K562 (cell line): ENCODE data around the gene TAMALIN. TPM values are rescaled to one million over a fixed set of nuclear protein-coding genes. Genes with fewer than 3 reads are reported as not detected.

Experiments
- ATAC-seq: fragments of 200-7000 bp; cut with Tn5 transposase; 3 replicates; pipeline ENCODE4 v1.9.1; 2020; ENCODE audit warnings: moderate library complexity
- BruUV-seq: library from RNA; stranded (reverse); fragments of 400-500 nt; replicated peaks from 2 replicates; lab custom pipeline; 2021; lab: Mats Ljungman, UMichigan
- CTCF ChIA-PET: fragments of 300-600 bp; formaldehyde crosslinking; extraction: SDS; loops from one replicate; lab custom pipeline; 2021; ENCODE audit warnings: low intra/inter-chr PET ratio; lab: Yijun Ruan, JAX
- POLR2A ChIA-PET: fragments of 300-600, 350-650 bp; sonication (Branson Sonifier 250); formaldehyde crosslinking; extraction: SDS; loops from one replicate; lab custom pipeline; 2021; ENCODE audit warnings: antibody characterized with exemption, inconsistent platforms; lab: Yijun Ruan, JAX
- DNase-seq, 4 experiments: peaks; one replicate each; pipeline versions ENCODE4 v3.0.0 to v3.0.0-alpha.2; 2011 to 2018; ENCODE audit warnings: low spot score in 3 of 4, mixed read lengths in 3 of 4; ENCODE audit errors: extremely low read depth in 1 of 4
- FAIRE-seq: peaks from 2 replicates; lab custom pipeline; 2011; peaks lifted over from hg19 to GRCh38; lab: Jason Lieb, UNC
- H2AFZ ChIP-seq: 2 replicates; pipeline ENCODE4 v1.6.0; 2011; ENCODE audit warnings: low read depth, low read length, control low read depth, inconsistent platforms
- H3K27ac ChIP-seq: fragments of 200-600 bp; 3 replicates; pipeline ENCODE4 v1.8.0; 2011; ENCODE audit warnings: low read depth, mild to moderate bottlenecking, control low read depth, inconsistent platforms, low read length, moderate library complexity, mixed read lengths; ENCODE audit errors: extremely low read depth
- H3K27me3 ChIP-seq, 2 experiments: fragments of 300-600 bp in 1 of 2; 2 replicates in 1 of 2; 3 replicates in 1 of 2; pipeline versions ENCODE4 v1.6.0 to v1.8.0; 2011; ENCODE audit warnings: inconsistent platforms in 2 of 2, low read length in 2 of 2, mild to moderate bottlenecking in 1 of 2, mixed read lengths in 1 of 2, moderate library complexity in 1 of 2; ENCODE audit not compliant: control insufficient read depth in 2 of 2, insufficient read depth in 2 of 2
- H3K36me3 ChIP-seq: fragments of 300-600 bp; 3 replicates; pipeline ENCODE4 v1.8.0; 2011; ENCODE audit warnings: mild to moderate bottlenecking, low read length, inconsistent platforms; ENCODE audit not compliant: control insufficient read depth, insufficient read depth
- H3K4me1 ChIP-seq, 2 experiments: fragments of 200-600 bp in 1 of 2; replicated peaks in 1 of 2; 2 replicates in 1 of 2; 3 replicates in 1 of 2; pipeline versions ENCODE4 v1.5.1 to v1.8.0; 2011; ENCODE audit warnings: inconsistent platforms in 2 of 2, low read length in 2 of 2, mild to moderate bottlenecking in 1 of 2, mixed read lengths in 1 of 2, moderate library complexity in 1 of 2; ENCODE audit not compliant: control insufficient read depth in 2 of 2, insufficient read depth in 2 of 2
- H3K4me2 ChIP-seq: 2 replicates; pipeline ENCODE4 v1.6.1; 2011; ENCODE audit warnings: low read length, control low read depth, inconsistent platforms, mixed read lengths; ENCODE audit not compliant: insufficient read depth
- H3K4me3 ChIP-seq: fragments of 200-600 bp; sonication (generic), shearing (Covaris generic); 2 replicates; pipeline ENCODE4 v1.5.1; 2016; ENCODE audit warnings: control low read depth, inconsistent platforms
- H3K79me2 ChIP-seq: fragments of 200-600 bp; 3 replicates; pipeline ENCODE4 v1.8.0; 2011; ENCODE audit warnings: low read length, inconsistent platforms; ENCODE audit not compliant: control insufficient read depth, insufficient read depth
- H3K9ac ChIP-seq, 2 experiments: 2 replicates each; pipeline versions ENCODE4 v1.6.0 to v1.6.1; 2011; ENCODE audit warnings: low read depth in 2 of 2, low read length in 2 of 2, control low read depth in 1 of 2, inconsistent platforms in 1 of 2, mild to moderate bottlenecking in 1 of 2, mixed read lengths in 1 of 2; ENCODE audit not compliant: insufficient read depth in 1 of 2
- H3K9me1 ChIP-seq: one replicate; pipeline ENCODE4 v1.6.0; 2011; ENCODE audit warnings: inconsistent platforms, mild to moderate bottlenecking, low read length, moderate library complexity; ENCODE audit not compliant: control insufficient read depth, insufficient read depth
- H3K9me3 ChIP-seq: replicated peaks from 2 replicates; pipeline ENCODE4 v1.5.1; 2011; ENCODE audit warnings: low read depth, low read length, inconsistent platforms; ENCODE audit not compliant: control insufficient read depth, insufficient read depth
- H4K20me1 ChIP-seq: replicated peaks from 2 replicates; pipeline ENCODE4 v1.6.1; 2011; ENCODE audit warnings: low read length, inconsistent platforms, mixed read lengths; ENCODE audit not compliant: control insufficient read depth, insufficient read depth
- BRD4 ChIP-seq: fragments of 200-600 bp; sonication (generic); IDR thresholded peaks from 2 replicates; pipeline ENCODE4 v1.6.1; 2017; ENCODE audit warnings: inconsistent platforms
- CBX3 ChIP-seq, 2 experiments: IDR thresholded peaks; 1 replicate in 1 of 2; 2 replicates in 1 of 2; pipeline ENCODE4 v1.6.1; 2012; ENCODE audit warnings: inconsistent platforms in 2 of 2, low read length in 2 of 2, borderline replicate concordance in 1 of 2, control low read depth in 1 of 2
- DACH1 ChIP-seq: fragments of 450-650 bp; IDR thresholded peaks from 2 replicates; pipeline ENCODE4 v1.6.1; 2018; ENCODE audit not compliant: partially characterized antibody
- DDX20 ChIP-seq: fragments of 450-650 bp; IDR thresholded peaks from 2 replicates; pipeline ENCODE4 v1.6.1; 2016; ENCODE audit warnings: missing genetic modification characterization, low read depth, mild to moderate bottlenecking, missing compliant biosample characterization, moderate library complexity
- FOS ChIP-seq: IDR thresholded peaks from 3 replicates; pipeline ENCODE4 v1.6.1; 2011; ENCODE audit not compliant: insufficient read length; ENCODE audit errors: extremely low read depth
- HMG20A ChIP-seq: fragments of 450-650 bp; formaldehyde crosslinking; conservative IDR thresholded peaks from 2 replicates; pipeline ENCODE4 v1.4.0; 2020; ENCODE audit warnings: mild to moderate bottlenecking, mixed read lengths
- HOXB6 ChIP-seq: fragments of 250-450 bp; sonication (Bioruptor Pico); IDR thresholded peaks from 2 replicates; pipeline ENCODE4 v1.5.1; 2022; ENCODE audit warnings: mild to moderate bottlenecking, borderline replicate concordance
- POLR2B ChIP-seq: fragments of 450-650 bp; IDR thresholded peaks from 2 replicates; pipeline ENCODE4 v1.6.1; 2018; ENCODE audit warnings: low read depth; ENCODE audit not compliant: partially characterized antibody
- TAF1 ChIP-seq: IDR thresholded peaks from 2 replicates; pipeline ENCODE4 v1.6.1; 2011; ENCODE audit warnings: mild to moderate bottlenecking, low read length, moderate library complexity; ENCODE audit not compliant: insufficient read depth, control insufficient read depth, severe bottlenecking; ENCODE audit errors: extremely low read depth
- TAF15 ChIP-seq: fragments of 200-400 bp; formaldehyde crosslinking; IDR thresholded peaks from 2 replicates; pipeline ENCODE4 v1.6.1; 2017; ENCODE audit warnings: mild to moderate bottlenecking, low read depth, low read length, moderate library complexity
- ZNF445 ChIP-seq: fragments of 250-450 bp; sonication (Bioruptor Pico); IDR thresholded peaks from 2 replicates; pipeline ENCODE4 v1.4.0; 2020; ENCODE audit warnings: low read depth, mild to moderate bottlenecking, moderate library complexity
- ZNF586 ChIP-seq: fragments of 450-650 bp; formaldehyde crosslinking; conservative IDR thresholded peaks from 2 replicates; pipeline ENCODE4 v1.4.0; 2020; ENCODE audit warnings: mild to moderate bottlenecking, moderate library complexity
- ZNF764 ChIP-seq: fragments of 250-450 bp; sonication (Bioruptor Pico); IDR thresholded peaks from 2 replicates; pipeline ENCODE4 v1.4.0; 2020; ENCODE audit warnings: low read depth, mild to moderate bottlenecking, moderate library complexity
- ZNF830 ChIP-seq: fragments of 250-450 bp; sonication (Bioruptor Pico); IDR thresholded peaks from 2 replicates; pipeline ENCODE4 v1.5.0; 2021; ENCODE audit warnings: mild to moderate bottlenecking
- WGBS: fragments of 100-300 bp; shearing (Covaris generic); methylation state at CpG from one replicate; pipeline ENCODE4 v1.1.6; 2016; ENCODE audit warnings: low coverage, mixed read lengths; ENCODE audit not compliant: insufficient coverage; ENCODE audit errors: missing lambda C conversion rate; 5-methylcytosine and 5-hydroxymethylcytosine counted together
- in situ Hi-C: fragments of 300-500 bp; cut with MboI; formaldehyde crosslinking; loops from 4 replicates; pipeline ENCODE4 v1.15.0; 2018; ENCODE audit warnings: inconsistent platforms, mixed read lengths
- intact Hi-C: fragments of 100-400 bp; cut with micrococcal nuclease; formaldehyde crosslinking; loops from 2 replicates; pipeline ENCODE4 v1.14.2; 2022
- polyA plus RNA-seq, 8 experiments: library from polyadenylated mRNA; depleted of rRNA in 4 of 8; stranded (reverse) in 5 of 8; unstranded in 3 of 8; fragments of >200 nt; fragmentation: Nextera tagmentation in 2 of 8; fragmentation: Illumina TruSeq in 1 of 8; extraction: Ambion mirVana in 2 of 8; extraction: Trizol in 1 of 8; gene quantifications; 2 replicates each; pipeline versions ENCODE4 v1.2.1 to v1.2.3, GENCODE V29; 2011 to 2014; ENCODE audit warnings: inconsistent platforms in 1 of 8, missing spikeins in 1 of 8
- total RNA-seq, 7 experiments: library from RNA; depleted of rRNA in 6 of 7; stranded (reverse); fragments of >200 nt in 6 of 7; fragmentation: Illumina TruSeq in 2 of 7; extraction: Trizol in 2 of 7; gene quantifications; 2 replicates each; pipeline versions ENCODE4 v1.2.1 to v1.2.3, GENCODE V29; 2011 to 2021; ENCODE audit warnings: low replicate concordance in 1 of 7
- TF ChIP-seq, protein P1 (sequence below): fragments of 250-450 bp; sonication (Bioruptor Pico); IDR thresholded peaks from 2 replicates; pipeline ENCODE4 v1.5.0; 2022; ENCODE audit warnings: mild to moderate bottlenecking
- TF ChIP-seq, protein P2 (sequence below): fragments of 450-650 bp; IDR thresholded peaks from 2 replicates; pipeline ENCODE4 v1.6.1; 2017; ENCODE audit warnings: antibody characterized with exemption
- TF ChIP-seq, protein P3 (sequence below): IDR thresholded peaks from 2 replicates; pipeline ENCODE4 v1.6.1; 2014; ENCODE audit warnings: antibody characterized with exemption

TAMALIN gene
- total and polyA plus RNA-seq, 9 of the 15 experiments (the other 6 are each of a cell fraction or from before 2014, with no cell fraction given) = 0.74 to 2.2 (median 1.5) TPM; not detected in 2

DNA sequence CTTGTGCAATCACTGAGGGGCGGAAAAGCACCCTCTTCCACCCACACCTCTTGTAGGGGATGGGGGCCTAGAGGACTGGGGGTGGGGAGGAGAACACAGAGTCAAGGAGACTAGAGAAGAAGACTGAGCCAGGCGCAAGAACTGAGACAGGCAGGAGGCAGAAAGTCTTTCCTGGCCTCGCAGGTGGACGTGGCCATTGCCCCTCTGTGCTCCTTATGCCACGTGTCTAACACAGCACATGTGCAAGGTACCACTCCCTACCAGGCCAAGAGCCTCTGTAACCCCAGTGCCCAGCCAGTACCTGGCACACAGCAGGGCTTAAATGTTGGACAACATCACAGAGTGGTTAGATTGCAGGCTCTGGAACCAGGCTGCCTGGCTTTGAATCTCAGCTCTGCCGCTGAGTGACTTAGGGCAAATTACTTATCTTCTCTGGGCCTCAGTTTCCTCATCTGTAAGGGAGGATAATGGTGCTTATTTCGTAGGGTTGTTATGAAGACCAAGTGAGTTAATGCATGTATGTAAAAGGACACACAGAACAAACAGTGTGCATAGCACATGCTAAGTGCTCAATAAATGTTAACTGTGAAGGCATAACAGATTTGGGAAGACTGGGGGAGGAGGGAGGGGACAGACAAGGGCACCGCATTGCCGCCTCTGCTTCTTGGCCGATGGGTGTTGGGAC lies 1.4 kb upstream of the TAMALIN start:
- Histone ChIP-seq H3K9me3 (no peaks in the 10 kb centered on the region), H3K27me3 (no peaks in the 10 kb centered on the region), H3K9ac (peak overlapping the region in 1 of 2 experiments; percentile 77; a peak in 2 of 4 replicates), H3K4me1 (peaks cover 13 to 35% of the 10 kb centered on the region in 2 experiments), H3K4me2 (no peak overlapping the region), H3K79me2 (no peaks in the 10 kb centered on the region), H4K20me1 (no peaks in the 10 kb centered on the region), H3K36me3 (no peaks in the 10 kb centered on the region), H3K9me1 (no peaks in the 10 kb centered on the region), H3K27ac (no peak overlapping the region), H3K4me3 (no peak overlapping the region), H2AFZ (no peak overlapping the region)
- FAIRE-seq (no peak), ATAC-seq (no peak), DNase-seq (no peak)
- BruUV-seq = no TSS peak
- ChIA-PET POLR2A (interaction anchor here (0.6 to 2.5 kb wide), 4 partner anchors 14 to 101 kb away, joined by 3 to 13 read pairs (median 4); no protein-coding TSS in a partner anchor), CTCF (interaction anchor here (0.6 to 5.4 kb wide), 5 partner anchors 15 to 740 kb away, joined by 3 to 63 read pairs (median 5); no protein-coding TSS in a partner anchor)
- intact Hi-C loops (no loop called here), in situ Hi-C loops (loop anchor here (25.0 kb wide), 1 partner anchor 593 kb away; the partner anchor contains the start of gene SLC4A8)
- 38% methylated on average over 10 of the region's 10 CpGs for whole genome bisulfite sequencing
- no peak for TF ChIP-seq ZNF764 (CRISPR knock-in tag)
- TF ChIP-seq, protein P1, sequence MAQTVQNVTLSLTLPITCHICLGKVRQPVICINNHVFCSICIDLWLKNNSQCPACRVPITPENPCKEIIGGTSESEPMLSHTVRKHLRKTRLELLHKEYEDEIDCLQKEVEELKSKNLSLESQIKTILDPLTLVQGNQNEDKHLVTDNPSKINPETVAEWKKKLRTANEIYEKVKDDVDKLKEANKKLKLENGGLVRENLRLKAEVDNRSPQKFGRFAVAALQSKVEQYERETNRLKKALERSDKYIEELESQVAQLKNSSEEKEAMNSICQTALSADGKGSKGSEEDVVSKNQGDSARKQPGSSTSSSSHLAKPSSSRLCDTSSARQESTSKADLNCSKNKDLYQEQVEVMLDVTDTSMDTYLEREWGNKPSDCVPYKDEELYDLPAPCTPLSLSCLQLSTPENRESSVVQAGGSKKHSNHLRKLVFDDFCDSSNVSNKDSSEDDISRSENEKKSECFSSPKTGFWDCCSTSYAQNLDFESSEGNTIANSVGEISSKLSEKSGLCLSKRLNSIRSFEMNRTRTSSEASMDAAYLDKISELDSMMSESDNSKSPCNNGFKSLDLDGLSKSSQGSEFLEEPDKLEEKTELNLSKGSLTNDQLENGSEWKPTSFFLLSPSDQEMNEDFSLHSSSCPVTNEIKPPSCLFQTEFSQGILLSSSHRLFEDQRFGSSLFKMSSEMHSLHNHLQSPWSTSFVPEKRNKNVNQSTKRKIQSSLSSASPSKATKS = no peak
- no peak for TF ChIP-seq HMG20A (CRISPR knock-in tag)
- TF ChIP-seq, protein P2, sequence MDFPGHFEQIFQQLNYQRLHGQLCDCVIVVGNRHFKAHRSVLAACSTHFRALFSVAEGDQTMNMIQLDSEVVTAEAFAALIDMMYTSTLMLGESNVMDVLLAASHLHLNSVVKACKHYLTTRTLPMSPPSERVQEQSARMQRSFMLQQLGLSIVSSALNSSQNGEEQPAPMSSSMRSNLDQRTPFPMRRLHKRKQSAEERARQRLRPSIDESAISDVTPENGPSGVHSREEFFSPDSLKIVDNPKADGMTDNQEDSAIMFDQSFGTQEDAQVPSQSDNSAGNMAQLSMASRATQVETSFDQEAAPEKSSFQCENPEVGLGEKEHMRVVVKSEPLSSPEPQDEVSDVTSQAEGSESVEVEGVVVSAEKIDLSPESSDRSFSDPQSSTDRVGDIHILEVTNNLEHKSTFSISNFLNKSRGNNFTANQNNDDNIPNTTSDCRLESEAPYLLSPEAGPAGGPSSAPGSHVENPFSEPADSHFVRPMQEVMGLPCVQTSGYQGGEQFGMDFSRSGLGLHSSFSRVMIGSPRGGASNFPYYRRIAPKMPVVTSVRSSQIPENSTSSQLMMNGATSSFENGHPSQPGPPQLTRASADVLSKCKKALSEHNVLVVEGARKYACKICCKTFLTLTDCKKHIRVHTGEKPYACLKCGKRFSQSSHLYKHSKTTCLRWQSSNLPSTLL = no peak
- no peak for TF ChIP-seq DDX20
- no peak for TF ChIP-seq BRD4
- TF ChIP-seq, protein P3, sequence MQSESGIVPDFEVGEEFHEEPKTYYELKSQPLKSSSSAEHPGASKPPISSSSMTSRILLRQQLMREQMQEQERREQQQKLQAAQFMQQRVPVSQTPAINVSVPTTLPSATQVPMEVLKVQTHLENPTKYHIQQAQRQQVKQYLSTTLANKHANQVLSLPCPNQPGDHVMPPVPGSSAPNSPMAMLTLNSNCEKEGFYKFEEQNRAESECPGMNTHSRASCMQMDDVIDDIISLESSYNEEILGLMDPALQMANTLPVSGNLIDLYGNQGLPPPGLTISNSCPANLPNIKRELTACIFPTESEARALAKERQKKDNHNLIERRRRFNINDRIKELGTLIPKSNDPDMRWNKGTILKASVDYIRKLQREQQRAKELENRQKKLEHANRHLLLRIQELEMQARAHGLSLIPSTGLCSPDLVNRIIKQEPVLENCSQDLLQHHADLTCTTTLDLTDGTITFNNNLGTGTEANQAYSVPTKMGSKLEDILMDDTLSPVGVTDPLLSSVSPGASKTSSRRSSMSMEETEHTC = no peak
- no peak for TF ChIP-seq TAF15
- no peak for TF ChIP-seq ZNF445 (CRISPR knock-in tag)
- TF ChIP-seq CBX3 (IDR thresholded peaks at IDR 0.05; ENCODE audit: borderline replicate concordance in 1 of 2, low read length in 2 of 2) = no peak
- TF ChIP-seq TAF1 = no peak
- no peak for TF ChIP-seq POLR2B
- TF ChIP-seq ZNF586 (CRISPR knock-in tag) = no peak
- no peak for TF ChIP-seq ZNF830 (CRISPR knock-in tag)
- no peak for TF ChIP-seq HOXB6 (CRISPR knock-in tag)
- no peak for TF ChIP-seq FOS
- no peak for TF ChIP-seq DACH1
